ENCODE data around the gene PAPLN.

DNA sequence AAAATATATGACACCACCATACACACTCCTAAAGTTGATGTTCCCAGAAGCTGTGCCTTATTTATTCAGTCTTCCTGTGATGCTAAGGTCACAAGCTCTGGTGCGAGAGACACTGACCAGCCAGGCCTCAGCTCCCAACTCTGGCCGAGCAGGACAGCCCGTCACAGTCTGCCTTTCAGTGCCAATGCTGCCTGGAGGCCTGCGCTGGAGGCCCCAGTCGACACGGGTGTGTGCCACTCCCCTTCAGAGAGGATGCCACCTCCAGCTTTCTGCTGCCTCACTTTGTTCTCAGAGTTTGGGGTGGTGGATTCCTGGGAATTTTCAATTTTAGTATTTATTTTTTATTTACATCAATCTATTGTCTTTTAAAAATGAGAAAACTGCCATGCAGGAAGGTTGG, 7.3 kb upstream of the PAPLN start:
- TF ChIP-seq, protein P1, sequence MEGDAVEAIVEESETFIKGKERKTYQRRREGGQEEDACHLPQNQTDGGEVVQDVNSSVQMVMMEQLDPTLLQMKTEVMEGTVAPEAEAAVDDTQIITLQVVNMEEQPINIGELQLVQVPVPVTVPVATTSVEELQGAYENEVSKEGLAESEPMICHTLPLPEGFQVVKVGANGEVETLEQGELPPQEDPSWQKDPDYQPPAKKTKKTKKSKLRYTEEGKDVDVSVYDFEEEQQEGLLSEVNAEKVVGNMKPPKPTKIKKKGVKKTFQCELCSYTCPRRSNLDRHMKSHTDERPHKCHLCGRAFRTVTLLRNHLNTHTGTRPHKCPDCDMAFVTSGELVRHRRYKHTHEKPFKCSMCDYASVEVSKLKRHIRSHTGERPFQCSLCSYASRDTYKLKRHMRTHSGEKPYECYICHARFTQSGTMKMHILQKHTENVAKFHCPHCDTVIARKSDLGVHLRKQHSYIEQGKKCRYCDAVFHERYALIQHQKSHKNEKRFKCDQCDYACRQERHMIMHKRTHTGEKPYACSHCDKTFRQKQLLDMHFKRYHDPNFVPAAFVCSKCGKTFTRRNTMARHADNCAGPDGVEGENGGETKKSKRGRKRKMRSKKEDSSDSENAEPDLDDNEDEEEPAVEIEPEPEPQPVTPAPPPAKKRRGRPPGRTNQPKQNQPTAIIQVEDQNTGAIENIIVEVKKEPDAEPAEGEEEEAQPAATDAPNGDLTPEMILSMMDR (IDR thresholded peaks at IDR 0.05) = no peak
- TF ChIP-seq POLR2AphosphoS5 (IDR thresholded peaks at IDR 0.05; ENCODE audit: low read depth, low read length) = no peak
- TF ChIP-seq TCF7L2 (IDR thresholded peaks at IDR 0.05; ENCODE audit: low read depth, low read length) = no peak
- no peak for TF ChIP-seq REST (IDR thresholded peaks at IDR 0.05; ENCODE audit: insufficient read depth in 1 of 2, low read depth in 2 of 2, low read length in 1 of 2)
